ENCODE data around the gene CAPN14.

CAPN14 gene

GRCh38 chr2:31197166-31197565 lies 20.1 kb downstream of the CAPN14 start:
- no peak for TF ChIP-seq CTCF (IDR thresholded peaks at IDR 0.05; ENCODE audit: borderline replicate concordance, insufficient read depth, low read depth, low read length)
- no peak overlapping the region for H3K4me3 ChIP-seq (ENCODE audit: low read depth, low read length)

GRCh38 chr2:31196622-31197021 lies 20.7 kb downstream of the CAPN14 start:
- TF ChIP-seq CTCF (IDR thresholded peaks at IDR 0.05; ENCODE audit: borderline replicate concordance, insufficient read depth, low read depth, low read length), result no peak
- H3K4me3 ChIP-seq (ENCODE audit: low read depth, low read length), result no peak overlapping the region

- no peak for TF ChIP-seq CTCF (IDR thresholded peaks at IDR 0.05; ENCODE audit: borderline replicate concordance, insufficient read depth, low read depth, low read length)
- H3K4me3 ChIP-seq (ENCODE audit: low read depth, low read length), result no peak overlapping the region
These were observed 23.5 kb downstream of the CAPN14 start for GRCh38 chr2:31193806-31194205.

- TF ChIP-seq CTCF (IDR thresholded peaks at IDR 0.05; ENCODE audit: borderline replicate concordance, insufficient read depth, low read depth, low read length), result no peak
- H3K4me3 ChIP-seq (ENCODE audit: low read depth, low read length), result no peak overlapping the region
These were observed 24.4 kb downstream of the CAPN14 start for GRCh38 chr2:31192851-31193392.

GRCh38 chr2:31192396-31192795 lies 24.9 kb downstream of the CAPN14 start:
- no peak for TF ChIP-seq CTCF (IDR thresholded peaks at IDR 0.05; ENCODE audit: borderline replicate concordance, insufficient read depth, low read depth, low read length)
- no peak overlapping the region for H3K4me3 ChIP-seq (ENCODE audit: low read depth, low read length)

- no peak overlapping the region for H3K4me3 ChIP-seq (ENCODE audit: low read depth, low read length)
- no peak for TF ChIP-seq CTCF (IDR thresholded peaks at IDR 0.05; ENCODE audit: borderline replicate concordance, insufficient read depth, low read depth, low read length)
These were observed 25.4 kb downstream of the CAPN14 start for GRCh38 chr2:31191931-31192330.

GRCh38 chr2:31190188-31190587 lies 27.1 kb downstream of the CAPN14 start:
- TF ChIP-seq CTCF (IDR thresholded peaks at IDR 0.05; ENCODE audit: borderline replicate concordance, insufficient read depth, low read depth, low read length), result no peak
- H3K4me3 ChIP-seq (ENCODE audit: low read depth, low read length), result no peak overlapping the region

Data from GM12875 (cell line).